ENCODE measurements around the gene IL17F. TPM values are rescaled to one million over a fixed set of nuclear protein-coding genes. Genes with fewer than 3 reads are reported as not detected.

IL17F gene
- total RNA-seq = not detected in 2 replicates

DNA sequence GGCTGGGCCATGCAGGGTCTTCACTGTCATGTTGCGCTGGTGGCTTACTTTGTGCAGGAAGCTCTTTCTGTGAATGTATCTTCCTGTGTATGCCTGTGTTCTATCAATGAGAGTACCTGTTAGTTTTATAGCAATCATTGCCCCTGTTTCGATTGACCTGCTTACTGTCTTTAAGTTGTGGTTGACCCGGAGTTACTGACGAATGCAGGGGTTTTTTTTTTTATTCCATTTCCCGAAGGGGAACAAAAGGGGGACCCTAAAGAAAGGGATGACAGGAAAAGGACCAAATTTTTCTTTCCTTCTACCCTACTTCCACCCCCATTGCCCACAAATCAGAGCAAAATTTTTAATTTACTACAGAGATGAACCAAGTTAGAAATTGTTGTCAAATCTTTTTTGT lies at the start of gene IL17F:
IL17F (minus strand) TSS at position 101 of the 400 bp plus-strand sequence; CDS start at position 30, 71 bp downstream.

DNA sequence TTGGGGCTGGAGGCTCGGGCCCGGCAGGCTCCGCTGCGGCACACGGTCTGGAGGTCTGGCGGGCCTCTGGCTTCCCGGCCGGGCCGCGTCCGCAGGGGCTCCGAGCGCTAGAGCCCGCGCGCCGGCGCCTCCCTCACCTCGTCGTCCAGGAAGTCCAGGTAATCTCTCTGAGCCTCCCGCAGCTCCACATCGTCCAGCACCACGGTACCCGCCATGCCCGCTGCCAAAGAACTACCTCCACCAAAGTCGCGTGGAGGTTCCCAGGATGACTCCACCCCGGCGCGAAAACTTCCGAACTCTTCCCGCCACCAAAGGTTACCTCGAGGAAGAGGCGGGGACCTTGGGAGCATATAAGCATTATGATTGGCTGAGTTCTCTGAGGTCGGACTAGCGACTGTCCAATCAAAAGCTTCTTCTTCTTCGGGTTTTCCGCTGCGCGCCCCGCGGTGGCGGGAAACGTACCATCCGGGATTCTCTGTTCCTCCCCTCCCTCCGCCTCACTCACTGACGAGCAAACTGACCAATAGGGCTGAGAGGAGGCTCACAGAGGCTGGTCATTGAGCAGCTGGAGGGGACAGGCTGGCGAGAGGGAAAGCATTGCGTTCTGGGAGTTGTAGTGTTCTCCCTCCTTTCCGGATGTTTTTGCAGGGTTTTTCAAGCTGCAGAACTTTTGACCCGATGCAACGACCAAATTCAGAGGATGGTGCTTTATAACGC lies 40.3 kb upstream of the IL17F start, which contains the start of gene MCM3:
MCM3 (minus strand) TSS at position 283 of the 717 bp plus-strand sequence; CDS start at position 215, 68 bp downstream.

Other genes with a start within 250 kb of the IL17F start
- not detected in 2 replicates for gene PKHD1, start 156.9 kb downstream of the IL17F start, total RNA-seq
- gene IL17A, start 58.1 kb downstream of the IL17F start, total RNA-seq = not detected in 2 replicates
- 50.0 and 90.3 TPM in 2 replicates for gene MCM3, start 40.2 kb upstream of the IL17F start, total RNA-seq
- gene PAQR8, start 117.7 kb upstream of the IL17F start, total RNA-seq = 3.3 and 4.1 TPM in 2 replicates
- 21.9 and 24.6 TPM in 2 replicates for gene EFHC1, start 175.8 kb upstream of the IL17F start, total RNA-seq

Measured in subcutaneous preadipocyte (primary cell).